Bronchial epithelial cell (primary cell): Measurements from ENCODE around the gene RASD2. TPM values are rescaled to one million over a fixed set of nuclear protein-coding genes. Genes with fewer than 3 reads are reported as not detected.

ENCODE experiments used
- DNase-seq: peaks from one replicate; pipeline ENCODE4 v3.0.0-alpha.2; 2010; ENCODE audit warnings: low read depth
- FAIRE-seq: peaks from 2 replicates; lab custom pipeline; 2011; peaks lifted over from hg19 to GRCh38; lab: Jason Lieb, UNC
- H3K27me3 ChIP-seq: 2 replicates; pipeline ENCODE4 v1.5.1; 2011; ENCODE audit warnings: low read length; ENCODE audit not compliant: control insufficient read depth, insufficient read depth
- H3K36me3 ChIP-seq: 2 replicates; pipeline ENCODE4 v1.5.1; 2011; ENCODE audit warnings: low read length; ENCODE audit not compliant: control insufficient read depth, insufficient read depth
- H3K4me3 ChIP-seq: 2 replicates; pipeline ENCODE4 v1.5.1; 2011; ENCODE audit warnings: mild to moderate bottlenecking, low read depth, low read length, control low read depth
- CTCF ChIP-seq: IDR thresholded peaks from 2 replicates; pipeline ENCODE4 v1.5.1; 2011; ENCODE audit warnings: mild to moderate bottlenecking, moderate library complexity, low read length, control low read depth, inconsistent platforms; ENCODE audit not compliant: insufficient read depth, severe bottlenecking
- total RNA-seq: library from RNA; depleted of rRNA; stranded (reverse); fragments of >200 nt; gene quantifications from 2 replicates; pipeline ENCODE4 v1.2.1, GENCODE V29; 2014

The RASD2 gene
- total RNA-seq, 1 donor from 2014 or later, result 0.26 TPM

- DNase-seq (no peak), FAIRE-seq (no peak)
- no peak for TF ChIP-seq CTCF
- Histone ChIP-seq H3K4me3 (no peak overlapping the region), H3K27me3 (peaks cover 17% of the 10 kb centered on the region), H3K36me3 (no peaks in the 10 kb centered on the region)
Observed at GRCh38 chr22:35546886-35547285, 6.3 kb downstream of the RASD2 start.

GRCh38 chr22:35547987-35548721 lies 7.5 kb downstream of the RASD2 start:
- no peak for TF ChIP-seq CTCF
- no peak overlapping the region for H3K4me3 ChIP-seq
- FAIRE-seq (no peak), DNase-seq (no peak)
- H3K27me3 ChIP-seq, result peaks cover 9% of the 10 kb centered on the region
- H3K36me3 ChIP-seq, result no peaks in the 10 kb centered on the region

GRCh38 chr22:35548722-35549112 lies 8.1 kb downstream of the RASD2 start:
- Histone ChIP-seq H3K36me3 (no peaks in the 10 kb centered on the region), H3K4me3 (no peak overlapping the region), H3K27me3 (peaks cover 8% of the 10 kb centered on the region)
- DNase-seq (no peak), FAIRE-seq (no peak)
- TF ChIP-seq CTCF, result no peak

GRCh38 chr22:35549328-35549727 lies 8.7 kb downstream of the RASD2 start:
- FAIRE-seq, result no peak
- no peaks in the 10 kb centered on the region for H3K36me3 ChIP-seq
- TF ChIP-seq CTCF, result no peak
- DNase-seq, result no peak
- peaks cover 8% of the 10 kb centered on the region for H3K27me3 ChIP-seq
- H3K4me3 ChIP-seq, result no peak overlapping the region

GRCh38 chr22:35551549-35552177 lies 11.0 kb downstream of the RASD2 start:
- peaks cover 3% of the 10 kb centered on the region for H3K27me3 ChIP-seq

More at GRCh38 chr22:35551549-35552177, 11.0 kb downstream of the RASD2 start:
- no peak for TF ChIP-seq CTCF
- no peak for FAIRE-seq
- Histone ChIP-seq H3K4me3 (no peak overlapping the region), H3K36me3 (no peaks in the 10 kb centered on the region)
- no peak for DNase-seq
